ENCODE data around the gene MAP4K1.
"Not testable (repeated sequence)": the region's sequence is repeated elsewhere in the genome, so short reads cannot be mapped to it uniquely, and the experiment has no call there.

The MAP4K1 gene

DNA sequence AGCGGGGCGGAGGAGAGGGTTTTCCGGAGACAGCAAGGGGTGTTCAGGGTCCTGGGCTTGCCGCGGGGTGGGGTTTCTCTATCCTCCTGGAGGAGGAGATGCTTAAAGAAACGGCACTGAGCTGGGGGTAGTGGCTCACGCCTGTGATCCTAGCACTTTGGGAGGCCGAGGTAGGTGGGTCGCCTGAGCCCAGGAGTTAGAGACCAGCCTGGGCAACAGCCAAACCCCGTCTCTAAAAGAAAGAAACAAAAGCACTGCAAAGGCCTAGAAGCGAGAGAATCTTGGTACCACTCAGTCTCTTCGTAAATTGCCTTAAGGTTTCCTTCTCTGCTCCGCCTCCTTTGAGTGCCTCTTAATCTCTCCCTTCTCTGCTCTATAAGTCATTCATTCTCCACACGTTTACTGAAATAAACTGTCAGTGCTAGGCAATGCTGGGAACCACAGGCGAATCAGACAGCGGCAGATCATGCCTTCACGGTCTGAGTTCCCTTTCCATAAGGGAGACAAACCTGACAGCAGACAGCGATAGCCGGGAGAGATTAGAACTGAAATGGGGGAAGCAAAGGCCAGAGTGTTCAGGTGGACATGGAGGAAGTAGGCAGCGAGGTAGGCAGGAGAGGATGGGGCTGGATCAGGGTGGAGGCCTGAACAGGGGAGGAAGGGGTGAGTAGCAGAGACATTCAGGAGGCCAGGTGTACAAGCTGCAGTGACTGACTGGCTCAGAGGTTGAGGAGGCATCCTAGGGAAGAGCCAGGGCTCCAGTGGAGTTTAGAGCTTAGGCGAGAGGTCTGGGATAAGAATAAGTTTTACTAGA is 1.8 kb upstream of the MAP4K1 start:
- DNase-seq: no peak

DNA sequence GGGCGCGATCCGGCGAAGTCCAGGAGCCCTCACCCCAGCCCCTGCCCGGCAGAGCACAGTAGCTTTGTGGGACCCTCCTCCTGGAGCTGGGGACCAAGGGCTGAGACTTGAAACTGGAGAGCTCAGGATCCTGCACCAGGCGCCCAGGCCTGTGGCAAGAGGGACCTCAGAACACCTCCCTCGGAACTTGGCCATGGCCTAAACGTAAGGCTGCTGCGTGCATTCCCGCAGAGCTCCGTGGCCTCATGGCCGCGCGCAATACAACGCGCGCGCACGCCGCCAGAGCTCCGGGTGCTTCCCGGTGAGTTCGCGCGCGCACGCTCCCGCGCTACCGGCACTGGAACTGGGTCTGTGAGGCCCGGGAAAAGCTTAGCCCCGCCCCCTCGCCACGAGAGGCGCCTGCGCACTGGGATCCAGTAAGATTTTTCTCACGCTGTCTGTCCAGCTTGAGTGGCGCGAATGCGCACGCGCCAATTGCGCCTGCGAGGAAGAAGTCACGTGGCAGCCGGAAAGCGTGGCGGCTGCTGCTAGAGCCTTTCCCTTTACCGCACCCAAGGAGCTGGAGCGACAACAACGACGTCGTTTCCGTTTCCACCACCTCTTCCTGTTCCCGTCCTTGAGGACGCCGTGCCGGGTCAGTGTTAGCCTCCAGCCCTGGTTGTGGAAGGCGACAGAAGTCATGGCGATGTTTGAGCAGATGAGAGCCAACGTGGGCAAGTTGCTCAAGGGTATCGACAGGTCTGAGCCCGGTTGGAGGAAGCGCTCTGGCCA is 1.0 kb upstream of the MAP4K1 start, which contains the start of gene EIF3K:
Gene EIF3K (plus strand): TSS at position 599 of the 771 bp plus-strand sequence. CDS start 81 bp downstream, at position 680.
- peak; percentile 90 to 96 (median 92) for DNase-seq

DNA sequence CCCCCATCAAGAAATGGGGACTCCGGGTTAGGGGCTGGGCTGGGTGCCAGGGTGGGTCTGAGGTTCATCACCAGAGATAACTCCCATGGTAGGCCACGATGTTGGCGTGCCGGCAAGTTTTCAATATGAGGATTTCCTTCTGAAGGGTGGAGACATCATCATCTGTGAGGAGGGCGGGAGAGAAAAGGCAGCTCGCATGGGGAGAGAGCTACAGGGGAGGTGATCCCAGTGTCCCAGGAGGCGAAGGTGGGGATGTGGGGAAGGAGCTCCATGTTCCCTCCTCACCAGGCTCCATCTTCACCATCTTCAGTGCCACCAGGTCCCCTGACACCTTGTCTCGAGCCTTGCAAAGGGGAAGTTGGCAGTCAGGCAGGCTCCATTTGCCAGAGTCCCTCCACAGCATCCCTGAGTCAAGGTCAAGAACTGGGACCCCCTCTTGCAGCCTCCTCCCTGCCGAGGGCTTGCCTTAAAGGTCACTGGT is 430 bp downstream of the MAP4K1 start:
- DNase-seq: no peak

- DNase-seq: no peak
Measured at GRCh38 chr19:38616265-38616664, 1.5 kb downstream of the MAP4K1 start.

- no peak for DNase-seq
Measured at GRCh38 chr19:38615007-38615581, 2.7 kb downstream of the MAP4K1 start.

DNA sequence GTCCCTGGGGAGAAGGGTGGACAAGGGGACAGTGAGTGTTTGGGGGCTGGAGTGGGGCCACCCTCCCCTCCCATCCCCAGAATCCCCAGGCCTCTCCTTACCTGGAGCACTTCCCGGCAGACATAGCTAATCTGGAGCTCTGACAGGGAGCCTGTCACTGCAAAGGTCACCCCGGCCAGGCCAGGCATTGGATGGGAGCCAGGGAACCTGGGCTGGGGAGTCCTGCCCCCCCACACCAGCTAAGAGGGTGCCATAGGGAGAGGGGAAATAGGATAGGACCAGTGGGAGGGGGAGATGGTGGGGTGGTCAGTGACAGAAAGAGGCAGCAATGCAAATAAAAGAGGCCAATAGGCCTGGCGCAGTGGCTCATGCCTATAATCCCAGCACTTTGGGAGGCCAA is 3.5 kb downstream of the MAP4K1 start:
- no peak for DNase-seq

DNA sequence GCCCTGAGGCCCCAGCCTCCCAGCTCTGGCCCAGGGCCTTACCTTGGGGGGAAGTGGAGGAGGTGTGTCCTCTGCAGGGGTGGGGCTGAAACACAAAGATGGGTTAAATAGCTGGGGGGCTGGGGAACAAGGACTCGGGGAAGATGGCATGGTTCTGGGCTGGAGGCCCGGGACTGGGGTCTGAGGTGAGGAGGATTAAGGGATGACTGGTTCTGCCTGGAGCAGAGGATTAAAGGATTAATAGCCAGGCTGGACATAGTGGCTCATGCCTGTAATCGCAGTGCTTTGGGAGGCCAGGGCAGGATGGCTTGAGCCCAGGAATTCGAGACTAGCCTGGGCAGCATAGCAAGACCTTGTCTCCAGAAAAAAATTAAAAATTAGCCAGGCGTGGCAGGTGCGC is 11.6 kb downstream of the MAP4K1 start:
- no peak for DNase-seq

DNA sequence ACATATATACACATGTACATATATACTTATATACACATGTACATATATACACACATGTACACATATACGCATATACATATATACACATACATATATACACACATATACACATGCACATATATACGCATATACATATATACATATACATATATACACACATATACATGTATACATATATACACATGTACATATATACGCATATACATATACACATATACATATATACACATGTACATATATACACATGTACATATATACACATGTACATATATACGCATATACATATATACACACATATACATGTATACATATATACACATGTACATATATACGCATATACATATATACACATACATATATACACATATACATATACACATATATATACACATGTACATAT is 14.9 kb downstream of the MAP4K1 start:
- DNase-seq: not testable (repeated sequence)

GRCh38 chr19:38599722-38600121 is 18.0 kb downstream of the MAP4K1 start:
- no peak for DNase-seq

DNA sequence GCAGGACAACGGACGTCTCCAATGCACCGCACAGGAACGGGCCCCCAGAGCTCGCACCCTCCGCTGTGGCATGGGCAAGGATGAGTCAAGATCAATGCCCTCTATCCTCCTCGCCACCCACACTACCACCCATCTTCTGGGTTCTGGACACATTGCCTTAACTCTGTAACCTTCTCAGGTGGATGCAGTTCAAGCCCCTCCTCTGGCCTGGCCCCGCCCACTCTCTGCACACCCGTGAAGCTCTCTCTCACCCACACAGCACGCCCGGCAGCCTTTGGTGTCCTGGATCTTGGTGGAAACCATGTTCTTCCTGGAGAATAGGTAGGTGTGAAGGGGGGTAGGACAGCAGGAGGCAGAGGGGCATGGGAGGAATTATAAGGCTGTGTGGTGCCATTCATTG is 20.7 kb downstream of the MAP4K1 start:
- DNase-seq: no peak

GRCh38 chr19:38596057-38596981 is 21.4 kb downstream of the MAP4K1 start:
- DNase-seq: no peak

- DNase-seq: no peak
Measured at GRCh38 chr19:38592940-38593339, 24.8 kb downstream of the MAP4K1 start.

DNA sequence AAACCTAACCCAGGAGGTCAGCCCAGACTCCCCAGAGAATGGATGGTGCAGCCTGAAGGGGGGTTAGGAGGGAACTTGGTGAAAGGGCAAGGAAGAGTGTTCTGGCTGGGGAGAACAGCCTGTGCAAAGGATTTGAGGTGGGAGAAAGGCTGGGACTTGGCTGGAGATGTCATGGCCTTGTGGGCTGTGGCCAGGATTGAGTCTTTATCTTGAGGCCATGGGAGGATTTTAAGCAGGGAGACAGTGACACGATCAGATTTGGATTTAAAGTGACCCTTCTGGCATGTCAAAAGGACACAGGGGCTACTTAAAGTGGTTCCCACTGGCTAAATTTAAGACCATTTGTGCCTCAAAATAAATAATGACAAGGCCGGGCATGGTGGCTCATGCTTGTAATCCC is 29.7 kb downstream of the MAP4K1 start:
- no peak for DNase-seq

GRCh38 chr19:38587562-38587961 is 30.2 kb downstream of the MAP4K1 start:
- DNase-seq: no peak

DNA sequence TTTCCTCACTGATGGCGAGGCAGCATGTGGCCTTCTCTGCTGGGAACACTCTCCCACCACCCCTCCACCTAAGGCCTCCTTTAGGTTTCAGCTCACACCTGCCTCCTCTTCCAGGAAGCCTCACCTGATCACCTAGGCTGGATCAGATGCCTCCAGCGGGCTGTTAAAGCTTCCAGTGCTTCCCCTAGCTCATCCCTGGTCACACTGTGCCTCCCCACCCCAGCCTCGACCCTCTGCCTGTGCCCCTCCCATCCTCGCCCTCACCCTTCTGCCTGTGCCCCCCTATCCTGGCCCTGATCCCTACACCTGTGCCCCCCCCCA is 33.8 kb downstream of the MAP4K1 start:
- DNase-seq: no peak

DNA sequence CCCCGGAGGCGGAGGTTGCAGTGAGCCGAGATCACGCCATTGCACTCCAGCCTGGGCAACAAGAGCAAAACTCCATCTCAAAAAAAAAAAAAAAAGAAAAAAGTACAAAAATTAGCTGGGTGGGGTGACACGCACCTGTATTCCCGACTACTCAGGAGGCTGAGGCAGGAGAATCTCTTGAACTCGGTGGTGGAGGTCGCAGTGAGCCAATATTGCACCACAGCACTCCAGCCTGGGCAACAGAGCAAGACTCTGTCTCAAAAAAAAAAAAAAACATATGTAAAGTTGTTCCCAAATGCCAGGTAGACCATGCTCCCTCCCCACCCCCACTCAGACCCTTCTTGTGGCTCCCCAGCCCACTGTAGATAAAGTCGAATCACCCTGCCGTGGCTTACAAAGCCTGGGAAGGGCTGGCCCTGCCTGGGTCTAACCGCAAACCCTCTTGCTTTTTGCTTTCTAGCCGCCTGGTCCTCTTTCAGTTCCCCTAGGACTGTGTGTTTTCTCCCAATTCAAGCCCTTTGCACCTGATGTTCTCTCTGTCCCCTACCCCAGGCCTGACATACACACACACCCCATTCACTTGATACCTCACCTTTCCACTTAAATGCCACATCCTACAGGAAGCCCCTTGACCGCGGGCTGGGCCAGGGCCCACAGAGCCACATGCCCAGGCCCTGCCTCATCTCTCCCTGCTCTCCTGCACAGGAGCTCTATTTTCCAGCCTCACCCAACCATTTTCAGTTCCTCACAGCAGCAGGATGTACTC is 34.4 kb downstream of the MAP4K1 start:
- no peak for DNase-seq

- DNase-seq: no peak
Measured at GRCh38 chr19:38580080-38580479, 37.7 kb downstream of the MAP4K1 start.

- not testable (repeated sequence) for DNase-seq
Measured at GRCh38 chr19:38579304-38579703, 38.4 kb downstream of the MAP4K1 start.

GRCh38 chr19:38577826-38578225 is 39.9 kb downstream of the MAP4K1 start:
- no peak for DNase-seq

GRCh38 chr19:38571682-38572081 is 46.1 kb downstream of the MAP4K1 start:
- DNase-seq: no peak

GRCh38 chr19:38569368-38569983 is 48.3 kb downstream of the MAP4K1 start:
- no peak for DNase-seq

Measured in activated CD4-positive, CD25-positive, alpha-beta regulatory T cell (primary cell).